HG03520 (cell line): ENCODE results near the gene NDC80.
A peak's percentile ranks its signal among the peaks of the same experiment; 100 is the strongest.

ENCODE experiments used
- ATAC-seq: cut with Tn5 transposase; IDR thresholded peaks from one replicate; pipeline ENCODE4 v1.9.1; 2021; ENCODE audit warnings: mild to moderate bottlenecking, moderate library complexity; ENCODE audit not compliant: unreplicated experiment

Gene NDC80

DNA sequence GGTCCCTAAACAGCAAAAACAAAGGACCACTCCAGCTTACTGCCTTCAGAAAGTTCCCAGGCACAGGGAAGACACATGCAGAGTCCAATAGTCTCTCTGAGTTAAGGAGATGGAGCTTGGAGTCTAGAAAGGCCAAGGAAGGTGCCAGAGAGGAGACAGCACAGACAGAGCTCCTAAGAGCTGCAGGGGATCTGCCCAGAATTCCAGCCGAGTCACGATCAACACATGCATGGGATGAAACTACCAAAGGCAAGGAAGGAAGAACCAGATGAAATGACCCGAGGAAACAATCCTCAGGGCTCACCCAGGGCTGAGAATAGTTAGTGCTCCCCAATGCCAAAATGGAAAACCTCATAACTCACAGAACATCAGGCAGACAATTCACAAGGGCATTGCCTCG is 15.5 kb upstream of the NDC80 start:
- ATAC-seq, result no peak

DNA sequence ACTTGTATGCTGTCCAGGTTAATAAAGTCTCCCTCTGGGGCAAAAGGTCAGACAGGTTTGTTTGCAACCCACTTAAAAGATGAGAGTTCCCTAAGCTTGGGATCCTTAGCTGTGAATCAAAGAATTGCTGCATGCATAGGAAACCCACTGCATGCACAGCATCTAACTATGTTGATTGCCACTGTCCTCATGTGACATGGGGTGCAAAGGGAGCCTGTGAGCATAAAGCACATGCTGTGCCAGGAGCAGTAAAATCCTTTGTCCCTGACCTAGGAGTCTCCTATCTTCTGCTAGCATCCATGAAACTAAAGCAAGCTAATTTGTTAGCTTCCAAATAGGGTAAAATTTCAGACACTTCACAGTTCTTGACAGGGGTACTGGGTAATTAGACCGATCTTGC is 13.8 kb upstream of the NDC80 start:
- ATAC-seq, result no peak

DNA sequence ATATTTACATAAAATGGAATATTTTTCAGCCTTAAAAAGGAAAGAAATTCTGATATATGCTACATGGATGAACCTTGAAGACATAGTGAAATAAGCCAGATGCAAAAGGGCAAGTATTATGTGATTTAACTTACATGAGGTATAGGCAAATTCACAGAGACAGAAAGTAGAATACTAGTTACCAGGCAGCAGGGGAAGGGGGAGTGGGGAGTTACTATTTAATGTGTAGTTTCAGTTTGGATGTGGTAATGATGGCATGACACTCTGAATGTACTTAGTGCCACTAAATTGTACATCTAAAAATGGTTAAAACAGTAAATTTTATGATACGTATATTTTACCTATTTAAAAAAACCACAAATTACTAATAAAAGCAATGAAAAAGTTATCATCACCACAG is 12.1 kb upstream of the NDC80 start:
- ATAC-seq, result no peak

DNA sequence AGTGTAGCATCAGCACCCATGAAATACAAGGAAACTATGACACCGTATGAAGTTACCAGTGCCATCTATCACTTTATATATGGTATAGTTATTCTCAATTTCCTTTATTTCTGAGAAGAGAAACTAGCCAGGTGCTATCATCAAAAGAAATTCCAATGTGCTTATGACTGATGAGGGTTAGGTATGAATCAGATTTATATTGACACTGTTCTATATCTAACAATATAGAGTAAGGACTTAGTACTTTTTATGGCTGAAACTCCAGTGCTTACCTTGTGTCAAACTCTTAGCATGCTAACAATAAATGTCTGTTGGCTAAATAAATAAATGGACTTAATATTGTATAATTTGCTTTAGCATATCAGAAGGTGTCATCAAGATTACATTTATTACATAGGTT is 7.0 kb upstream of the NDC80 start:
- no peak for ATAC-seq

DNA sequence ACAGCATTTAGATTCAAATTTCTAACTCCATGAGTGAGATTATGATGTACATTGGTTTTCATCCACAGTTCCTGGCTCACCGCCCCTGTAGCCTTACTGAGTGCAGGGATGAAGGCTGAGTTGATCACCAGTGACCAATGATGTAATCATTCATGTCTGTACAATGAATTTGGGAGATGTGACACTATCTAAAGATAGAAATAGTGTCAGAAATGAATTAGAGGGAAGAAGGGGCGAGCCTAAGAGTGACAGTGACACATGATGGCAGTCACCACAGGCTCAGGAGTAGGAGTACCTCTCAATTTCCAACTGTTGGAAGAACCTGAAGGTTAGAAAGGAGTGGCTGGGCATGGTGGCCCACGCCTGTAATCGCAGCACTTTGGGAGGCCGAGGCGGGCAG is 3.2 kb upstream of the NDC80 start:
- ATAC-seq, result no peak

DNA sequence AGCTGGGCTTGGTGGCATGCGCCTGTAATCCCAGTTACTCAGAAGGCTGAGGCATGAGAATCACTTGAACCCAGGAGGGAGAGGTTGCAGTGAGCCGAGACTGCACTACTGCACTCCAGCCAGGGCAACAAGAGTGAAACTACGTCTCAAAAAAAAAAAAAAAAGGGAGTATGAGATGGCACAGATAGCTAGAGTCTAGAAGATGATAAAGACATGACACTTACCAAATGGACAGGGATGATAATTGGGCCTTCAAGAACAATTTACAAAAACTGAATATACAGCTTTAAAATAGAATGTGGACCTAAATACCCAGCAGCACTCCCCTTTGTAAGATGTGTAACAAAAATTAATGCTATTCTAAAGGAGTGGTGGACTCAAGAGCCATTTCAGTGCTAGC is 2.8 kb upstream of the NDC80 start:
- no peak for ATAC-seq

DNA sequence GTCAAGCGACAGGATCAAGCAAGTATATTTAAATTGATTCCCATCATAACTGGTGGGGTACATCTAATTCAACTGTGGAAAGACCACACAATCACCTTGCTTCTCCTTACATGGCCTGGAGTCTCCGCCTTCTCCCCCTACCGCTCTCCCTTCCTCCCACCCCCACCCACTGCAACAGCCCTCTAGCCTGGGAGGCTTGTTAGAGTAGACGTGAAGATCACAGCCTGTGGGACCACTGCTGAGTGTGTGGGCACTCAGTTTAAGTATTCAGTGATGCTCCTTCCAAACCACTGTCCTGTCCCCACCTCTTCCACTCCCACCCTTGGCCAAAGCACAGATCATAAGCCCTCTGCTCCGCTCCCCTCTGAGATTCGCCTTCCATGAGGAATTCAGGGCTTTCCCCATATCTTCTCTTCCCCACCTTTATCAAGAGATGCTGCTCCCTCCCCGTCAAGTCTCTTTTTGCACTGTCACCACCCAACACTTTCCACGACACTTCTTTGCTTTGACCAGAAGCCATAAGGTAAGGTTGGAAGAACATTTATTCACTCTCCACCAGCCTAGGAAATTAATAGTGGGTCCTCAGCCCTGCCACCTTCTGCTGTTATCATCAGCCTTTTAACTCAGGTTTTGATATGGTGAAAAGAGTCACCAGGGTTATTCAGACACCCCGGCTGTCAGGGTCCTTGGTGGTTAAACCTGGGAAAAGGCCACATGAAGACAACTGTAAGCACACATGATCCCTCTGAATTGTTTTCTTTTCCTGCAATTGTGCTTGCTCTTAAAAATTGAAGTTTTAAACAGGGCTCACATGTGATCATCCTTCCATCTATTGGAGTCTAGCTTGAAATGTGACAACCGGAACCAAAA is 1.8 kb upstream of the NDC80 start:
- no peak for ATAC-seq

DNA sequence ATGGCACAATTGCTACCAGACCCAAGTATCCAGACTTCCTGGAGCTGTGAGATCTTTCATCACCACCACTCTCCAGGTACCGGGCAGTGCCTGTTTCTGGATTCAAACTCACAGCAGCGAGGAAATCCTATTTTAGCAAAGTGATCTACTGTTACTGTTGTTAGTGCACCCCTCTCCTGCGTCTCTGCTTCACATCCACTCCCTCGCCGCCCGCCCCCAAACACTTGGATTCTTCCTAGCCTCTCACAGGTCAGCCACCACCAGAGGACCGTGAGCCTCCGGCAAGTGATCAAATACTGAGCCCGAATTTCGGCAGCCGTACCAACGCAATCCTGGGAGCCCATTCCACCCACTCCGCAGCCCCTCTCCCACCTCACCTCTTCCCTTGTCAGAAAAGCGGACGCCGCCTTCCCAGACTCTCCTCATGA is 571 bp upstream of the NDC80 start:
- ATAC-seq, result peak; percentile 38

DNA sequence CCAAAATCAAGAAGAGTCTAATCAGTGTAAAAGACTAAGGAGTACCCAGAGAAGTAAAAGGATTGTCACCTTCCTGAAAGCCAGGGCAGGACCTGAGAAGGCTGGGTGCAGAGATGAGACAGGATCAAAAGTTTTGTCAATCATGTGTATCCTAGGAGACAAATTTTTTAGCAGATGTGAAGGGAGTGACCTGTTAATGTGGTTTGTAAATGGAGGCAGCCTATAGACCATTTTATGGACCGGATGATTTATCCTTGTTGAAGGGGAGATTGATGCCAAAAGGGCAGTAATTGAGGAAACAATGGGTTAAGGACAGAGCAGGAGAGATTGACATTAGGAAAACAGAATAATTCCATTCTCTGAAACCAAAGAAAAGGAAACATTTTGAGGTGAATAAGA is 813 bp downstream of the NDC80 start:
- ATAC-seq, result no peak

DNA sequence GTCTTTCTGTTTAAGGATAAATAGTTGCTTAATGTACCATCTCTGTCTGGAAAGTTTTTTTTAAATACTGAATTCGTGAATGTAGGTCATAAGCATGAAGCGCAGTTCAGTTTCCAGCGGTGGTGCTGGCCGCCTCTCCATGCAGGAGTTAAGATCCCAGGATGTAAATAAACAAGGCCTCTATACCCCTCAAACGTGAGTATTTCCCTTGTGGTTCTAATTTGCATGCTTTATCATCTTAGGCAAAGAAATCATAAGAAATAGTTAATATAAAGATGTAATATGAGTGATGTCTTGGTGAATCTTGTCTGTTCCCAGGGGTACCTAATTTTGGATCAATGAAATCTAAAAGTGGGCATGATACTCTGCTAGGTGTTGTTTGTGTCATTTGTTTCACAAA is 1.5 kb downstream of the NDC80 start:
- no peak for ATAC-seq

DNA sequence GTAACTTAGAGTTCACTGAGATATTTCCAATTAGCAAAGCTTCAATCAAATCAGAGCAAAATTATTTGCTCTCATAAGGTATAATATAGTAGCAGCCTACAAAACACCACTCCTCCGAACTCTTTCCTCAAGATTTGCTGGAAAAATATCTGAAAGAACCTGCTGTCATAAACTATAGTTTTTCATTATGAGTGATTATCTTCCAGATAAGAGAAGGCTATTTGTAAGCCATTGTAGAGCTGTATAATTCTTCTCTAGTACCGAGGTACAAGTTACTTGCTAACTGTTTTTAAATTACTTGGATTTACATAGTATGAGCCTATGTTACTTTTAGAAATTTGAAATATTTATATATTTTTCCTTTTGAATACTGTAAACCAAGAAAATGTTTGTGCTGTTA is 2.1 kb downstream of the NDC80 start:
- ATAC-seq, result no peak

DNA sequence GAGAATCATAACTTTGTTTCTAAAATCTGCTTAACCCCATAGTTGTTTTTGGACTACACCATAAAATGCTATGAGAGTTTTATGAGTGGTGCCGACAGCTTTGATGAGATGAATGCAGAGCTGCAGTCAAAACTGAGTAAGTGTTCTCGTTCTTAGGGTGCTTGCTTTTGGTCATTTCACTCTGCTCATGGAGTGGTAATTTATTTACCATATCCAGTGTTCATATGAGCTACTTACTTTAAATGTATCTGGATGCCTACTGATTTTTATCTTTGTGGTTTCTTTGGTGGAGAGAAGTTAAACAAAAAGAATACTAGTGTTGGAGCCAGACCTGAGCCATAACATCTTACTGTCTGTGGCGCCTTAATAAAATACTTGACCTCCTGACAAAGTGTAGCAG is 16.4 kb downstream of the NDC80 start:
- ATAC-seq, result no peak

DNA sequence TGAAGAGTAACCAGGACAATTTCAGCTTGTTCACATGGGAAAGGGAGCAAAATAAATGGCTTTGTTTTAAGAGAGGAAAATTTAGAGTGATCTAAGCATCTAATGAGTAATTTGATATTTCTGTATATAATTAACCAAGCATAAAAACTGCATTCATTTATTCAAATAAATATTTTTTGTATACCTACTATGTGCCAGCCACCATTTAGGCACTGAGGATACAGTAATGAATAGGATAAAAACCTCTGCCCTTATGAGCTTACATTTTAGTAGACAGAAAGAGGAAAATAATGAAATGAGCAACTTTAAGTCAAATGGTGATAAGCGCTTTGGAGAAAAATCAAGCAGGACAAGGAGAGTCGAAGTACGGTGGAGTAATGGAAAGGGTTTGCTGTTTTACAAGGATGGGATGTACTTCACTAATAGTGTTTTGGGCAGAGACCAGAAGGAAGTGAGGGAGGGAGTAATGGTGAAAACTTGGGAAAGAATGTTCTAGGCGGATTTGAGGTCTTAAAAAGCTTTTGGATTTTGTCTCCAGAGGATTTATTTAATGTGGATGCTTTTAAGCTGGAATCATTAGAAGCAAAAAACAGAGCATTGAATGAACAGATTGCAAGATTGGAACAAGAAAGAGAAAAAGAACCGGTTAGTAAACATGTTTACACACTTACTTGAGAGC is 17.4 kb downstream of the NDC80 start:
- no peak for ATAC-seq

DNA sequence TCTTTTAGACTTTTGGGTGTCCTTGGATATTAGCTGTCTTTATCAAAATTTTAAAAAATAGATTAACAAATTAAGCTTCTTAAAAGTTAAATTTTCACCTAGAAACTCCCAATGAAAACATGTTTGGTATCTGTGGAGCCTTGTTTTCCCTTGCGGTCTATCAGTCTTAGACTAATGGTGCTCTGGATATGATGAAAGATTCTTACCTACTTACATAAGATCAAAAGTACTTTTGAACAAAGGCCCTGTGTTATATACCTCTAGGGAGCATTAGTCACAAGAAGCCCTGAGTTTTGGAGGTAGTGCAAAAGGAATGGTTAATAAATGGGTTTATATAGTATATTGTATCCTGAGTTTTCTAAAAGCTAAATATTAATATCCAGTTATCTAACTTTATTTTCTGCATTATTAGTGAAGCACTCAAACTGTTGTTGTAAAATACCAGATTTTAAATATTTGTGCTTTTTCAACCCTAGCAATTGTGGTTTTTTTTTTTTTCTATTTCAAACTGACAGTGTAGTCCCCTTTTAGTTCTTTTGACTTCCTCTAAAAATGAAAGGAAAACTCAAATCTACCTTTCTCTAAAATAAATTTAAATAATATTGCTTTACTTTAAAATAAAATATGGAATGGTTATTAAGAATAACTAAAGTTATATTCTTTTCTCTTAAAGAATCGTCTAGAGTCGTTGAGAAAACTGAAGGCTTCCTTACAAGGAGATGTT is 18.1 kb downstream of the NDC80 start:
- no peak for ATAC-seq

DNA sequence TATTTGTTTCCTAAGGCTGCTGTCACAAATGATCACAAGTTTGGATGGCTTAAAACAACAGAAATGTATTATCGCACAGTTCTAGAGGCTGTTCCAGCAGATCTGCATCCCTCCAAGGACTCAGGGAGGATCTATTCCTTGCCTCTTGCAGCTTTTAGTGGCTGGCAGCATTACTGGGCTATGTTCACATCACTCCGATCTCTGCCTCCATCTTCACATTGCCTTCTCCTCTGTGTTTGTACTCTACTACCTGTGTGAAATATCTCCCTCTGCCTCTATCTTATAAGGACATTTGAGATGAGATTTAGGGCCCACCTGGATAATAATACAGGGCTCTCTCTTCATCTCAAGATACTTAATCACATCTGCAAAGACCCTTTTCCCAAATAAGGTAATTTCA is 18.9 kb downstream of the NDC80 start:
- ATAC-seq, result no peak

DNA sequence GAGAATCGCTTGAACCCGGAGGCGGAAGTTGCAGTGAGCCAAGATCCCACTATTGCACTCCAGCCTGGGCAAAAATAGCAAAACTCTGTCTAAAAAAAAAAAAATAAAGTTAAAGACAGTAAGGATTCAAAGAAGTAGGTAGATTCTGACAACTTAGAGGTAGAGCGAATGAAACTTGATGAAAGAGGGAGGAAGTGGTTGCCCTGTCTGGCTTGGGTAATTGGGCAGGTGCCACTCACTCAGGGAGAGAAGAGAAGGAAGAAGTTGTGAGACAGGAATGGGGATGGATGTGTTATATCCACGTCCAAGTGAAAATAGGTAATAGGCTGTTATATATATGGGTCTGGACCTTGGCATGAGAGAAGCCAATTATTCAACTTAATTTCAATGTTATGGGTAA is 26.3 kb downstream of the NDC80 start:
- no peak for ATAC-seq

DNA sequence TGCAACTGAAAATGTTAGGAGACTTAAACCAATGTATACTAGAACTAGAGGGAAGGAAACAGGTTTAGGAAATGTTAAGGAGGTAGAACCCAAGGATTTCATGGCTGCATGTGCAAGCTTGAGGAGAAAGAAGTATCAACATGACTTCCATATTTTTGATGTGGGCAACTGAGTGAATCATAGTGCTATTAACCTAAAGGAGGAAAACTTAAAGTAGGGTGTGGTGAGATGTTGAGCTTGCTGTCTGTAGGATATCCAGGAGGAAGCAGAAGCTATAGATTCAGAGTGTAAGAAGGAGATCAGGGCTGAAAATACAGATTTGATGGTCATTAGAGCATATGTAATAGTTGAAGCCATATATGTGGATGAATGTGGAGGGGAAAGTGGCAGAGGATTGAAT is 31.5 kb downstream of the NDC80 start:
- ATAC-seq, result no peak

DNA sequence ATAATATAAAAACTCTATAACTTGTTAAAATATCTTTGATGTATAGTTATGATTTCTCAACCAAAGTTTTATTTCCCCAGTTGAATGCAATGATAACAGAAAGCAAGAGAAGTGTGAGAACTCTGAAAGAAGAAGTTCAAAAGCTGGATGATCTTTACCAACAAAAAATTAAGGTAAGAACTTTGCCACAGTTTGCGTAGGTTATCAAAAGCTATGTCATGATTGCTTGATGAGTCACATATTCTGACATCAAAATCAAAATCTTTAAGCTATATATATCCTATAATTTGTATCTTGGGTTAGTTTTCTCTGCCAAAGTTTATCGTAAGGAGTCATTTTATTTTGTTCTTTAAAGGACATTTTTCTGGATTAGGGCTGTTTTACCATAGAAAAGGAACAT is 35.0 kb downstream of the NDC80 start:
- ATAC-seq, result no peak

DNA sequence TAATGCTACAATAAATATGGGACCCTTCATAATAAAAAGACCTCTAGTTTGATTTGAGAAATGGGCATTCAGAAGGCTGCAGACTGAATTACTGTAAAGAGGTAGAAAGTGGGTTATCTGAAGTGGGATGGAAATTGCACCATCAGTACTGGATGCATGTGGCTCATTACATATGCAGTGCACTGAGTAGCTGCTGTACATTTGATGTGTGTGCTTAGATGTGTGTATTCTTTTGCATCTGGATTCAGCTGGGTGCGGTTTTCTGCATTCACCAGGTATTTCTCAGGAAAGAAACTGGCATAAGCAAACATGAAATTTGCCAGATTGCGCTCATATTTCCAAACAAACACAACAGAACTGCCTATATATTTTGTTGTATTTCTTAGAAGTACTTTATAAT is 38.2 kb downstream of the NDC80 start:
- no peak for ATAC-seq

DNA sequence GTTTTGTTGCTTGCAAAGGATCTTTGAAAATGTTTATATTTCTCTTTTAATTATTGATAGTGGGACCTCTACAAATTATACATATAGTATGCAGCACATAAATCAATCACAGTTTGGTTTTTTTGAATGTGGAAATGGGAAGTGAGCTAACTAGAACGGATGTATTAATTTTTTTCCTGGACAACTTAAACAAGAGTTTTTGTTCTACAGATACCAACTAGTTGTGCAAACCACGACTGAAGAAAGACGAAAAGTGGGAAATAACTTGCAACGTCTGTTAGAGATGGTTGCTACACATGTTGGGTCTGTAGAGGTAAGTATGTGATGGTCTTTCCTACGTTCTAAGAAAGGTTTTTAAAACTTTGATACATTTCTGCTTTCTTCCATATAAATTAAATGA is 39.2 kb downstream of the NDC80 start:
- ATAC-seq, result no peak

DNA sequence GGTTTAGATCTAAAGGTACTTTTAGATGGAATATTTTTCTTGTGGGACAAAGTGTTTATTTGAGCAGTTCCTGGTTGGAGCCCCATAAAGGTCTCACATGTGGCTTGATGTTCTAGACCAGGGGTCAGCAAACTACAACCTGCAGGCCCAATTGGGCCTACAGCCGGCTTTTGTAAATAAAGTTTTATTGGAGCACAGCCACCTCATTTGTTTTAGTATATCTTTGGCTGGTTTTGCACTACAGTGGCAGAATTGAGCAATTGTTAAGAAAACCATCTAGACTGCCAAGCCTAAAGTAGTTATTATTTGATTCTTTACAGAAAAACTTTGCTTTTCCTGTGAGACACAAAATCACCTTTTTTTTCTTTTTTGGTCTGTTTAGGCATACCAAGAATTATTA is 41.6 kb downstream of the NDC80 start:
- ATAC-seq, result no peak

DNA sequence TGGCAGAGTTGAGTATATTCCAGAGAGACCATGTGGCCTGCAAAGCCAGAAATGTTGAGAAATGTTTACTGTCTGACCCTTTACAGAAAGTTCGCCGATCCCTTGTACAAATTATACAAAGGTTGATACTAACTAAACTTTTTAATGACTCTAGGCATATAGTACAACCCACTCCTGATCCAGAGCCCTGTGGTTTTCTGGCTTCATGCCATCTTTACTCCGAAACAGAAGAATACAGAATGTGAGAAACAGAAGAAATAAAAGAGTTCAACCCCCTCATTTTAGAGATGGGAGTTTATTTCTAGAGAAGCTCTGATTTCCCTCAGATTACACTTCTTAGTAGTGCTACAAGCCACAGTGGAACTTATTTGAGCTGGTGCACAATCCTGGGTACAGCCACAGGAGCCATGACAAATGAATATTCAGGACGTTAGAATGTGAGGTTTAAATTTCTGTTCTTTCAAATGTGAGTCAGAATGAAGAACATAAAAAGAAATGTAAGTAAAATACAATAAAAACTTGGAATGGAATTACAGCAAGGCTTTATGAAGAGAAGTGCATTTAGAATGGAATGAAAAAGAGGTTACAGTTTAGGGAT is 46.1 kb downstream of the NDC80 start:
- ATAC-seq, result no peak
